ENCODE results near the gene INAFM2.

The INAFM2 gene

DNA sequence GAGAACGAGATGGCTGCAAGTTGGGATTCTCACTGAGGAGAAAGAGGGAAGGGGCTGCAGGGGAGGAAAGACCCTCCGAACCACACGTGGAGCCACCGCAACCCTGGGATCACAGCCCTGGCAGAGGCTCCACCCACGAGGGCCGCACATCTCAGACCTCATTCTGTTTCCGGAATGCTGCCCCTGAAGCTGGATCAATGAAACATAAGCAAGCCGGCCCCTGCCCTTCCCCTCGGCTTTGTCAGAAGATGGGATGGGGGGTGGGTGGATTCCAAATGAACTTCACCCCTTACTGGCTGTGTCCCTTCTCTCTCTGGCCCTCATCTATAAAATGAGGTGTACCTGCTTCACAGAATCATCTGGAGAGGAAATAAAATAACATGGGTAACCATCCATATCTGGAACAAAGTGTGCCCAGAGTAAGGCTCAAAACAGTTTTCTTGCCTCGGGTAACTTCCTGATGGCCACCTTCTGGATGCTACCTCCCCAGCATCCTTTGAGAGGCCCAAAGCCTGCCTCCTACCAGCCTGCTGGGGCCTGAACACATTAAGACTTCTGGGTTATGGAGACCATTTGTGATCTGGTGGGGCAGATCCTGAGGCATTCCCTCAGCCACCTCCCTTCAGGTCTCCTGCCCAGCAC is 21.9 kb downstream of the INAFM2 start:
- DNase-seq, result no peak

- DNase-seq, result no peak
These were observed 22.5 kb downstream of the INAFM2 start for GRCh38 chr15:40345867-40346578.

GRCh38 chr15:40346579-40347558 is 23.4 kb downstream of the INAFM2 start:
- no peak for DNase-seq

- DNase-seq, result no peak
These were observed 24.3 kb downstream of the INAFM2 start for GRCh38 chr15:40347559-40348473.

GRCh38 chr15:40348474-40348870 is 25.0 kb downstream of the INAFM2 start:
- DNase-seq, result no peak

GRCh38 chr15:40349163-40349562 is 25.7 kb downstream of the INAFM2 start:
- no peak for DNase-seq

DNA sequence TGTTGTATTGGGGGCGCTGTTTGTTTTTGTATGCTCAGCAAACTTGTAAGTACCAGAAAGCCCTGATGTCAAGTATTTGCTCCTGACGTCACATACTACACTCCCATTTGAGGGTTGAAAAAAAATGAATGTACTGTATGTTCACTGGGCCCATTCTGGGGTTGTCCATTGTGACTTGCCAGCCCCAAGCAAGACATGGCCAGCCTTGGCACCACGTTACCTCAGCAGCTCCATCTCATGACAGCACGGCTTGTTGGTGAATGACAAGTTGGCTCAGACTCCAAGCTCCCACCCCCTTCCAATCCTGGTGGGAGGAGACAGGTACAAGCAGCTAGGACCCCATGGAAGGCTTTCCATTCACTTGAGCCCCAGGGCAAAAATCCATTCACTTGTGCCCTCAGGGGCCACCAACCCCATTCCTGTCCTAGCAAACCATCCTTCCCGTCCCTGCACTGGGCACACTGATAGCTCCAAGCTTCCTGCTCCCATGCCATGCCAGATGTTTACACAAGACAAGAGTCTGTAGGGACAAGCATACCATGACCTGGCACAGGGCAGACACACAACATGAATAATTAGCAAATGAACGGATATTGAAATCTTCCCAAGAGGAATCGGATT is 28.9 kb downstream of the INAFM2 start:
- DNase-seq, result no peak

DNA sequence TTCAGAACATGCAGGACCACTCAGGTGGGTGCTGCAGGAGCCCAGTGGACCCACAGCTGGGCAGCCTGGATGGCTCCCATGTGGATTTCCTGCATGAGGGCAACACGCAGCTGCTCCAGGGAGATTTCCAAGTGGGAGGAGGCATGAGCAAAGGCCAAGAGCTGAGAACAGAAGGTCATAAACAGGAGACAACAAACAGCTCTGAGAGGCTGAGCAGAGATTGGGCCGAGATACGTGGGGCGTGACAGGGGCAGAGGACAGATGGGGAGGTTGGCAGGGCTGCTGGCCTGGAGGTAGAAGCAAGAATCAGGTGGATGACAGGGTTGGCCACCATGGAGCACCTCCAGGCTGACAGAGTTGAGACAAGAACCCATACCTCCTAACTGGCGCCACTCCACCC is 30.2 kb downstream of the INAFM2 start:
- DNase-seq, result no peak

- no peak for DNase-seq
These were observed 31.1 kb downstream of the INAFM2 start for GRCh38 chr15:40354408-40355171.

DNA sequence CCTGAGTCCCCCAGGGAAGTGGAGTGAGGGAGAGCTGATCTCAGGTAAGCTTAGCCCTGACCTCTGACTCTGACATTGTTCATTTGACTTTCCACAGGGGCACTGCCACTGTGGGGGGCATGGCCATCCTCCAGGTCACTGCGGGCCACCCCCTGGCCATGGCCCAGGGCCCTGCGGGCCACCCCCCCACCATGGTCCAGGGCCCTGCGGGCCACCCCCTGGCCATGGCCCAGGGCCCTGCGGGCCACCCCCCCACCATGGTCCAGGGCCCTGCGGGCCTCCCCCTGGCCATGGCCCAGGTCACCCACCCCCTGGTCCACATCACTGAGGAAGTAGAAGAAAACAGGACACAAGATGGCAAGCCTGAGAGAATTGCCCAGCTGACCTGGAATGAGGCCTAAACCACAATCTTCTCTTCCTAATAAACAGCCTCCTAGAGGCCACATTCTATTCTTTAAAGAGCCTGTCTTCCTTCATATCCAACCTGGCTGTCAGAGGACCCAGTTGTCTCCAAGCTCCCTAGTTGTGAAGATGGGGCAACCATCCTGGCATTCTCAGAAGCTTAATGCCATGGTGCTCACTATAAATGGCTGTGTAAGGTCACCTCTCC is 32.6 kb downstream of the INAFM2 start:
- DNase-seq, result no peak

GRCh38 chr15:40357246-40357645 is 33.8 kb downstream of the INAFM2 start:
- no peak for DNase-seq

DNA sequence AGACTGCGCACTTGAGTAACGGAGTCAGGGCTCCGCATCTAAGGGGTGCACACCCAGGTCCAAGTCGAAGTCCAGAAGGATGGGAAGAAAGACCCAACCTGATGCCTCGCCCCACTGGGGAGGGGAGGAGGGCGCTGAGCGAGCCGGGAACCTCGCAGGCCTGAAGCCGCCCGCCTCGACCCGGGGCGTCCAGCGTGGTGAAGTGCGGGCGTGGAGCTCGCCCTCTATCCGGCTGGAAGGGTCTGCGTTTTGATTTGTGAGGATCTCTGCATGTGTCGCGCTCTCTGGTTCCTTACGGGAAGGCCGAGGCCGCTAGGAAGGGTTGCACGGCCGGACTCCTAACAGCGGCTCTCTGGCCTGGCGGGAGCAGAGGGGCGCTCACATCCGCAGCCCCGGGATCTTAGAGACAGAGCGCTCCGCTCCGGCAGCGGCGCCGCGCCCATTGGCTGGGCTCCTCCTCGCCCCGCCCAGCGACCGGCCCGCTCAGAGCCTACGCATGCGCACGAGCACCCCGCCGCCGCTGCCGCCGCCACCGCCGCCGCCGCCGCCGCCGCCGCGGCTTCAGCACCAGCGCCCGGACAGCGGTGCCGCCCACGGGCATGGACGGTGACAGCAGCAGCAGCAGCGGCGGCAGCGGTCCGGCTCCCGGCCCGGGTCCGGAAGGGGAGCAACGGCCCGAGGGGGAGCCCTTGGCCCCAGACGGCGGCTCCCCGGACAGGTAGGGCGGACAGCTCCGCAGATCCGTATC is 34.4 kb downstream of the INAFM2 start, which contains the start of gene DISP2:
DISP2 (plus strand) TSS at position 497 of the 748 bp plus-strand sequence; CDS start at position 600, 103 bp downstream.
- no peak for DNase-seq

DNA sequence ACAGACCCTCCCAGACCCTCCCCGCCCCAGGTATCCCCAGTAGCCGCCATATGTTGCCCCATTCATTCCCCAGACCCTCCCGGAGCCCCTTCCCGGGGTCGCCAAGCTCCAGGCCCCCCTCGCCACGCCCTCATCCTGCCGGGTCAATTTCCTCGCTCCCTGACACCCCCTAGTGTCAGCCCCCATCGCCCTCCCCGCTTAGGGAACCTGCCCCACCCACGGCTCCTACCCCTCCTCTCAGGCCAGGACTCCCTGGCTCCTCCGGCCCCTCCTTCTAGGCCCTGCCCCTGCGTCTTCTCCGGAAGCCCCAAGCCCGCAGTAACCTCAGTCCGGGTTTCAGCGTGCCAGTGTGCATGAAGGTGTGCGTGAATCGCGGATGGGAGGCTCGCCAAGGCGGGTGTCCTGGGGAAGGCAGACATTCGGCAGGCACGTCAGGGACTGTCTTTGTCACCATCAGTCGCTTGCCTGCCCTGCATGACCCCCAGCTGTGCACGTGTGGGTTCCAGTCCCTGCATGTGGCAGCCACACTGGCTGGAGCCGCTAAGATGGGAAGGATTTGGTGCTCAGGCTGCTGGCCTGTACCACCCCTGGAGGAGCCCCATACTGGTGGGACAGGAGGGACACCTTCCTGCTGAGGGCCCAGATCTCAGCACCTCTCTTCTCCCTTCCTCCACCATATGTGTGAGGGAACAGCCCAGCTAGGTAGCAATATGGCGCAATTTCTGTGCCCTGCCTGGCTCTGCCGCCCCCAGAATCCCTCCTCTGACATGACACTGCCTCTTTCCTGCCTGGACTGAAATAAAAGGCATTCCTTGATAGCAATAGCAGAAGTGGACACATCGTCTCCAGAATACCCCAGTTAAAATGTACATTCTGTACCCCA is 35.2 kb downstream of the INAFM2 start:
- DNase-seq, result no peak

- DNase-seq, result no peak
These were observed 36.5 kb downstream of the INAFM2 start for GRCh38 chr15:40360015-40360414.

DNA sequence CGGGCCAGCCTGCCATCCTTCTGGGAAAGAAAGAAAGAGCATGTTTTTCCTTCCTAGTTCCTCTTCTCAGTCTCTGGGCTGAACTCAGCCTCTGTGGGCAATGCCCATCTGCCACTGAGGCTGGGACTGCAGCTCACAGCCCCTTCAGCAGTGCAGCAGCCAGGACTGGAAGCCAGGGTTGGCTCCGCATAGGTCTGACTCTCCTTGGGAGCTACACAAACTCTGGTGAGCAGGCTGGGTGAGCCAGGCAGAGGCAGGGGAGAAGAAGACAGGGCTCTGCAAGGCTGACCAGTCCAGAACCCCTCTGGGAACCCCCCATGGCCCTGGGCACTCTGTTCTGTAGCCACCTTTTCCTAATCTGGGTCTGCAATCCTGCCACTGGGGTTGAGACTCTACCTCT is 38.1 kb downstream of the INAFM2 start:
- DNase-seq, result no peak

DNA sequence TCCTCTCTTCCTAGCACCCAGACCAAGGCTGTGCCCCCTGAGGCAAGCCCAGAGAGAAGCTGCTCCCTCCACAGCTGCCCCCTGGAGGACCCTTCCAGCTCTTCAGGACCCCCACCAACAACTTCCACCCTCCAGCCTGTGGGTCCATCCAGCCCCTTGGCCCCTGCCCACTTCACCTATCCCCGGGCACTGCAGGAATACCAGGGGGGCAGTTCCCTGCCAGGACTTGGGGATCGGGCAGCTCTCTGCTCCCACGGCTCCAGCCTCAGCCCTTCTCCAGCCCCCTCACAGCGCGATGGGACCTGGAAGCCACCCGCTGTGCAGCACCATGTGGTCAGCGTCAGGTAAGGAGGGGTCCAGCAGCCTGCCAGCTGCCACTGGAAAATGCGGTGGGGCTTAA is 40.1 kb downstream of the INAFM2 start:
- DNase-seq, result no peak

DNA sequence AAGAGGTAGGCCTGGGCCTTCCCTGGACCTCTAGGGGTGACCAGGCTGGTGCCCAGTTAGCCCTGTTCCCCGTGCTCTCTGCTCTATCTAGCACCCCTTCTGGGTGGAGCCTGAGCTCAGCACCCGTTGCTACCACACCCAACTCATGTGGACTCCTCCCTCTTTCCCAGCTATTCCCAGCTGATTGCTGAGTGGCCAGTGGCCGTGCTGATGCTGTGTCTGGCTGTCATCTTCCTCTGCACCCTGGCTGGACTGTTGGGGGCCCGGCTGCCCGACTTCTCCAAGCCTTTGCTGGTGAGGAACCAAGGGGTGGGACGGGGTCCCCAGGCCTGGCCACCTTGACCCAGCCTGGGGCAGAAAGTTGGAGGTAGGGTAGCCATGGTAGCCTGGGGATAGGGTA is 40.8 kb downstream of the INAFM2 start:
- no peak for DNase-seq

- DNase-seq, result no peak
These were observed 41.5 kb downstream of the INAFM2 start for GRCh38 chr15:40365016-40365415.

Measured in NCI-H1436 treated with DMSO at 0.1 percent for 48 hours (cell line).